HepG2 (cell line): ENCODE results near the gene LCAT. TPM values are rescaled to one million over a fixed set of nuclear protein-coding genes. Genes with fewer than 3 reads are reported as not detected.
A peak's percentile ranks its signal among the peaks of the same experiment; 100 is the strongest.

Experiments used
- ATAC-seq: fragments of 200-7000 bp; cut with Tn5 transposase; 3 replicates; pipeline ENCODE4 v1.9.1; 2020; ENCODE audit warnings: mild to moderate bottlenecking, moderate library complexity
- BruUV-seq: library from RNA; stranded (reverse); fragments of 400-500 nt; replicated peaks from 2 replicates; lab custom pipeline; 2021; lab: Mats Ljungman, UMichigan
- CTCF ChIA-PET: fragments of 300-600 bp; formaldehyde crosslinking; extraction: SDS; loops from one replicate; lab custom pipeline; 2021; ENCODE audit warnings: low total read pairs, inconsistent platforms, low intra/inter-chr PET ratio; lab: Yijun Ruan, JAX
- POLR2A ChIA-PET: fragments of 350-600 bp; sonication (Branson Sonifier 250); formaldehyde crosslinking; loops from one replicate; lab custom pipeline; 2020; ENCODE audit warnings: antibody characterized with exemption, inconsistent platforms; lab: Yijun Ruan, JAX
- DNase-seq: peaks from one replicate; pipeline ENCODE4 v3.0.0-alpha.2; 2015; ENCODE audit warnings: low spot score
- FAIRE-seq: peaks from 3 replicates; lab custom pipeline; 2011; peaks lifted over from hg19 to GRCh38; lab: Jason Lieb, UNC
- H2AFZ ChIP-seq: one replicate; pipeline ENCODE4 v1.6.1; 2011; ENCODE audit warnings: low read length, inconsistent platforms
- H3K27ac ChIP-seq: fragments of 300-600 bp; 3 replicates; pipeline ENCODE4 v1.8.0; 2011; ENCODE audit warnings: mixed run types, mild to moderate bottlenecking, mixed read lengths, low read length, inconsistent platforms; ENCODE audit not compliant: insufficient read depth; ENCODE audit errors: extremely low read length
- H3K27me3 ChIP-seq, 2 experiments: fragments of 200-600 bp in 1 of 2; 2 replicates in 1 of 2; 3 replicates in 1 of 2; pipeline versions ENCODE4 v1.6.0 to v1.8.0; 2011; ENCODE audit warnings: low read length in 2 of 2, mild to moderate bottlenecking in 2 of 2, moderate library complexity in 2 of 2, inconsistent platforms in 1 of 2; ENCODE audit not compliant: insufficient read depth in 2 of 2, control insufficient read depth in 1 of 2
- H3K36me3 ChIP-seq, 2 experiments: fragments of 200-600 bp in 1 of 2; replicated peaks in 1 of 2; 2 replicates in 1 of 2; 3 replicates in 1 of 2; pipeline versions ENCODE4 v1.5.1 to v1.8.0; 2011; ENCODE audit warnings: low read length in 2 of 2, inconsistent platforms in 1 of 2; ENCODE audit not compliant: insufficient read depth in 2 of 2, control insufficient read depth in 1 of 2
- H3K4me1 ChIP-seq: 2 replicates; pipeline ENCODE4 v1.5.1; 2012; ENCODE audit warnings: low read length, inconsistent platforms; ENCODE audit not compliant: insufficient read depth
- H3K4me2 ChIP-seq: 2 replicates; pipeline ENCODE4 v1.6.0; 2011; ENCODE audit warnings: low read depth, low read length, inconsistent platforms
- H3K4me3 ChIP-seq, 3 experiments: fragments of 200-600 bp in 1 of 3; sonication (generic), shearing (Covaris generic) in 1 of 3; replicated peaks in 1 of 3; 2 replicates each; pipeline ENCODE4 v1.5.1; 2011 to 2016; ENCODE audit warnings: low read length in 3 of 3, inconsistent platforms in 2 of 3, low read depth in 2 of 3, mild to moderate bottlenecking in 2 of 3, control low read depth in 1 of 3, mixed read lengths in 1 of 3; ENCODE audit not compliant: insufficient read depth in 1 of 3
- H3K79me2 ChIP-seq: one replicate; pipeline ENCODE4 v1.6.1; 2011; ENCODE audit warnings: low read length, inconsistent platforms; ENCODE audit not compliant: insufficient read depth
- H3K9ac ChIP-seq: 2 replicates; pipeline ENCODE4 v1.6.0; 2011; ENCODE audit warnings: mild to moderate bottlenecking, low read depth, low read length, inconsistent platforms; ENCODE audit not compliant: insufficient read depth
- H3K9me3 ChIP-seq: 2 replicates; pipeline ENCODE4 v1.5.1; 2012; ENCODE audit warnings: mild to moderate bottlenecking, low read length
- H4K20me1 ChIP-seq: 2 replicates; pipeline ENCODE4 v1.6.0; 2011; ENCODE audit warnings: inconsistent platforms, mild to moderate bottlenecking, low read length, moderate library complexity; ENCODE audit not compliant: insufficient read depth
- ELF1 ChIP-seq: sonication (generic); formaldehyde crosslinking; IDR thresholded peaks from 2 replicates; pipeline ENCODE4 v1.4.0; 2020; ENCODE audit warnings: missing genetic modification reagents
- GABPB1 ChIP-seq: IDR thresholded peaks from 2 replicates; pipeline ENCODE4 v1.6.1; 2016; ENCODE audit warnings: mild to moderate bottlenecking, missing genetic modification reagents, moderate library complexity, missing compliant biosample characterization
- MXD3 ChIP-seq: IDR thresholded peaks from 2 replicates; pipeline ENCODE4 v1.6.1; 2016; ENCODE audit warnings: mild to moderate bottlenecking, missing biosample characterization, missing genetic modification reagents
- TFAP4 ChIP-seq: sonication (generic); IDR thresholded peaks from 2 replicates; pipeline ENCODE4 v1.6.1; 2016; ENCODE audit warnings: low read depth, borderline replicate concordance
- ZBTB38 ChIP-seq: sonication (generic); formaldehyde crosslinking; IDR thresholded peaks from 2 replicates; pipeline ENCODE4 v1.5.1; 2020; ENCODE audit warnings: mild to moderate bottlenecking, missing genetic modification reagents
- whole genome bisulfite sequencing: methylation state at CpG from one replicate; pipeline ENCODE4 v1.1.6; 2017; ENCODE audit warnings: low lambda C conversion rate; 5-methylcytosine and 5-hydroxymethylcytosine counted together
- in situ Hi-C: cut with HindIII; loops from 2 replicates; pipeline ENCODE4 v1.10.0; 2017; ENCODE audit warnings: low pct_unique_long_range_greater_than_20kb; ENCODE audit not compliant: extremely low pct_ligation_motif_present
- intact Hi-C: fragments of 100-400 bp; cut with micrococcal nuclease; formaldehyde crosslinking; loops from one replicate; pipeline ENCODE4 v1.10.0; 2022; ENCODE audit not compliant: unreplicated experiment
- polyA plus RNA-seq, 8 experiments: library from polyadenylated mRNA; depleted of rRNA in 3 of 8; stranded (reverse) in 7 of 8; unstranded in 1 of 8; fragments of >200 nt; fragmentation: Illumina TruSeq in 4 of 8; extraction: Trizol in 4 of 8; gene quantifications; 2 replicates each; pipeline versions ENCODE4 v1.2.1 to v1.2.3, GENCODE V29; 2011 to 2016; ENCODE audit warnings: low read depth in 4 of 8, missing spikeins in 1 of 8, mixed read lengths in 1 of 8; ENCODE audit not compliant: insufficient read depth in 1 of 8
- total RNA-seq, 5 experiments: library from RNA; depleted of rRNA; stranded (reverse); fragments of >200 nt; fragmentation: Illumina TruSeq; extraction: Trizol; gene quantifications; 2 replicates each; pipeline ENCODE4 v1.2.3, GENCODE V29; 2016; ENCODE audit warnings: low read depth in 1 of 5

Gene LCAT
- total and polyA plus RNA-seq, 2 of the 13 experiments (the other 11 are each of a cell fraction or from before 2014, with no cell fraction given) = 36.1 to 38.9 TPM

GRCh38 chr16:67982011-67982696 lies 38.2 kb upstream of the LCAT start:
- Histone ChIP-seq H3K27me3 (peaks cover 0 to 14% of the 10 kb centered on the region in 2 experiments; a peak in 3 of 5 replicates), H3K36me3 (no peaks in the 10 kb centered on the region), H2AFZ (no peak overlapping the region), H4K20me1 (no peaks in the 10 kb centered on the region), H3K9ac (no peak overlapping the region), H3K9me3 (no peaks in the 10 kb centered on the region), H3K79me2 (no peaks in the 10 kb centered on the region), H3K4me2 (no peak overlapping the region), H3K27ac (no peak overlapping the region), H3K4me3 (no peak overlapping the region), H3K4me1 (peaks cover 47% of the 10 kb centered on the region)
- intact Hi-C loops = no loop called here
- FAIRE-seq (no peak), ATAC-seq (no peak), DNase-seq (no peak)
- WGBS = 86% methylated on average over 42 of the region's 49 CpGs
- ChIA-PET POLR2A (interaction anchor here (1.2 to 3.8 kb wide), 9 partner anchors 9 to 70 kb away, joined by 3 to 17 read pairs (median 8); partner anchors contain the start of genes DDX28, DPEP2, DUS2 and LCAT), CTCF (no interaction called here)
- no TSS peak for BruUV-seq
- in situ Hi-C loops = no loop called here
- TF ChIP-seq GABPB1 (CRISPR knock-in tag) (peak; percentile 29; the same call in 1 of the 2 replicates), ELF1 (CRISPR knock-in tag) (no peak), ZBTB38 (0 out of 2 replicates have a peak, but pooled peaks have one; percentile 14), MXD3 (CRISPR knock-in tag) (0 out of 2 replicates have a peak, but pooled peaks have one; percentile 12), TFAP4 (no peak)
